Keratinocyte (primary cell): Measurements from ENCODE around the gene EPS8L2.

Experiments
- CTCF ChIP-seq, 3 experiments: IDR thresholded peaks in 1 of 3; conservative IDR thresholded peaks in 1 of 3; optimal IDR thresholded peaks in 1 of 3; 2 replicates in 2 of 3; 3 replicates in 1 of 3; pipeline versions ENCODE3 to v1.5.1; 2011; ENCODE audit warnings: low read length in 3 of 3, mild to moderate bottlenecking in 3 of 3, moderate library complexity in 2 of 3, control low read depth in 1 of 3, inconsistent platforms in 1 of 3; ENCODE audit not compliant: insufficient read depth in 2 of 3; ENCODE audit errors: extremely low read depth in 1 of 3
- EZH2 ChIP-seq: IDR thresholded peaks from one replicate; pipeline ENCODE4 v1.6.1; 2012; ENCODE audit warnings: inconsistent platforms, mild to moderate bottlenecking, low read length, moderate library complexity

DNA sequence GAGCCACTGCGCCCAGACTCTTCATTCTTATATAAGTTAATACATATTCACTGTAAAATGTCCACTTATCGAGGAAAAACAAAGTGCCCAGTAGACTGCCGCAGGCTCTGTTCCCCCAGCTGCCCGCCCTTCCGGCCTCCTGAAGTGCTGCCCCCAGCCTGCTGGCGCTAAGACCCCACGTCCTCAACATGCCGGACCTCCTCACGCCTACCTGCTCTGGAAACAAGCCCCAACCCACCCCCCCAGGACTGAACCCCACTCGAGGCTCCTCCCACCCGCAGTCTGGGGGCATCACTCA lies 70.2 kb downstream of the EPS8L2 start:
- no peak for TF ChIP-seq CTCF (optimal IDR thresholded peaks at IDR 0.05 in 1 of 3, IDR thresholded peaks at IDR 0.05 in 1 of 3, conservative IDR thresholded peaks at IDR 0.05 in 1 of 3; ENCODE audit: extremely low read depth in 1 of 3, insufficient read depth in 2 of 3, low read length in 3 of 3)
- no peak for TF ChIP-seq EZH2
